IMR-90 (cell line): Measurements from ENCODE around the gene SINHCAF. TPM values are rescaled to one million over a fixed set of nuclear protein-coding genes. Genes with fewer than 3 reads are reported as not detected.

ENCODE experiments used
- ATAC-seq: fragments of 200-7000 bp; cut with Tn5 transposase; 2 replicates; pipeline ENCODE4 v1.9.1; 2020; ENCODE audit warnings: low read depth, mild to moderate bottlenecking, moderate library complexity
- BruUV-seq: library from RNA; stranded (reverse); fragments of 400-500 nt; replicated peaks from 2 replicates; lab custom pipeline; 2021; lab: Mats Ljungman, UMichigan
- CTCF ChIA-PET: fragments of 300-600 bp; formaldehyde crosslinking; extraction: SDS; loops from one replicate; lab custom pipeline; 2021; ENCODE audit warnings: antibody characterized with exemption; lab: Yijun Ruan, JAX
- POLR2A ChIA-PET: fragments of 300-600 bp; sonication (Branson Sonifier 250); formaldehyde crosslinking; loops from one replicate; lab custom pipeline; 2022; ENCODE audit warnings: antibody characterized with exemption; ENCODE audit not compliant: unreplicated experiment; lab: Charles Lee
- DNase-seq: peaks from one replicate; pipeline ENCODE4 v3.0.0; 2013
- H2AFZ ChIP-seq: replicated peaks from 2 replicates; pipeline ENCODE3; 2013; ENCODE audit warnings: low read length, mild to moderate bottlenecking; ENCODE audit not compliant: poor library complexity
- H2AK5ac ChIP-seq: 2 replicates; pipeline ENCODE4 v1.6.1; 2013; ENCODE audit warnings: low read depth, low read length, inconsistent platforms
- H2AK9ac ChIP-seq: replicated peaks from 2 replicates; pipeline ENCODE3; 2013; ENCODE audit warnings: mild to moderate bottlenecking, low read depth, low read length, moderate library complexity; ENCODE audit not compliant: poor library complexity
- H2BK120ac ChIP-seq: 2 replicates; pipeline ENCODE4 v1.6.1; 2013; ENCODE audit warnings: low read depth, low read length, inconsistent platforms
- H2BK15ac ChIP-seq: 3 replicates; pipeline ENCODE4 v1.6.1; 2013; ENCODE audit warnings: low read depth, low read length, inconsistent platforms
- H2BK20ac ChIP-seq: 2 replicates; pipeline ENCODE4 v1.6.1; 2013; ENCODE audit warnings: low read depth, mild to moderate bottlenecking, inconsistent platforms, low read length, moderate library complexity
- H2BK5ac ChIP-seq: 2 replicates; pipeline ENCODE4 v1.6.1; 2013; ENCODE audit warnings: mild to moderate bottlenecking, low read depth, low read length, inconsistent platforms; ENCODE audit not compliant: poor library complexity, severe bottlenecking
- H3K14ac ChIP-seq: replicated peaks from 2 replicates; pipeline ENCODE4 v1.6.1; 2013; ENCODE audit warnings: low read depth, low read length, inconsistent platforms
- H3K18ac ChIP-seq: 2 replicates; pipeline ENCODE4 v1.6.1; 2013; ENCODE audit warnings: low read depth, low read length, control low read depth
- H3K23ac ChIP-seq: 2 replicates; pipeline ENCODE4 v1.6.1; 2013; ENCODE audit warnings: low read depth, low read length, inconsistent platforms
- H3K27ac ChIP-seq: 2 replicates; pipeline ENCODE4 v1.5.1; 2013; ENCODE audit warnings: mild to moderate bottlenecking, control low read depth, low read length; ENCODE audit not compliant: insufficient read depth
- H3K27me3 ChIP-seq: 2 replicates; pipeline ENCODE4 v1.6.1; 2013; ENCODE audit warnings: low read length; ENCODE audit not compliant: control insufficient read depth, insufficient read depth
- H3K36me3 ChIP-seq: 2 replicates; pipeline ENCODE4 v1.6.1; 2013; ENCODE audit warnings: low read length, mixed read lengths; ENCODE audit not compliant: control insufficient read depth, insufficient read depth
- H3K4ac ChIP-seq: 2 replicates; pipeline ENCODE4 v1.6.1; 2013; ENCODE audit warnings: low read depth, low read length, inconsistent platforms
- H3K4me1 ChIP-seq: 2 replicates; pipeline ENCODE4 v1.6.1; 2013; ENCODE audit warnings: low read length, mixed read lengths; ENCODE audit not compliant: control insufficient read depth, insufficient read depth
- H3K4me2 ChIP-seq: 2 replicates; pipeline ENCODE4 v1.6.1; 2013; ENCODE audit warnings: low read depth, mild to moderate bottlenecking, control low read depth, low read length, moderate library complexity
- H3K4me3 ChIP-seq: 2 replicates; pipeline ENCODE4 v1.5.1; 2013; ENCODE audit warnings: low read depth, mild to moderate bottlenecking, control low read depth, low read length, moderate library complexity; ENCODE audit not compliant: insufficient read depth
- H3K56ac ChIP-seq: 2 replicates; pipeline ENCODE4 v1.6.1; 2013; ENCODE audit warnings: low read length, inconsistent platforms; ENCODE audit not compliant: insufficient read depth; ENCODE audit errors: extremely low read depth
- H3K79me1 ChIP-seq, 2 experiments: 2 replicates each; pipeline ENCODE4 v1.6.1; 2013; ENCODE audit warnings: low read length in 2 of 2, inconsistent platforms in 1 of 2, low read depth in 1 of 2
- H3K9ac ChIP-seq: 2 replicates; pipeline ENCODE4 v1.6.1; 2013; ENCODE audit warnings: low read depth, low read length, control low read depth
- H3K9me1 ChIP-seq: 2 replicates; pipeline ENCODE4 v1.6.1; 2013; ENCODE audit warnings: low read length, inconsistent platforms; ENCODE audit not compliant: insufficient read depth
- H3K9me3 ChIP-seq: 2 replicates; pipeline ENCODE4 v1.6.1; 2013; ENCODE audit warnings: low read length; ENCODE audit not compliant: control insufficient read depth, insufficient read depth
- H4K20me1 ChIP-seq: 2 replicates; pipeline ENCODE4 v1.6.1; 2013; ENCODE audit warnings: low read length, inconsistent platforms; ENCODE audit not compliant: insufficient read depth
- H4K5ac ChIP-seq: 2 replicates; pipeline ENCODE4 v1.6.1; 2013; ENCODE audit warnings: mild to moderate bottlenecking, low read depth, low read length, control low read depth
- H4K8ac ChIP-seq, 2 experiments: 2 replicates each; pipeline ENCODE4 v1.6.1; 2013; ENCODE audit warnings: low read depth in 2 of 2, low read length in 2 of 2, control low read depth in 1 of 2, inconsistent platforms in 1 of 2
- H4K91ac ChIP-seq: 2 replicates; pipeline ENCODE4 v1.6.1; 2013; ENCODE audit warnings: low read depth, low read length, inconsistent platforms; ENCODE audit not compliant: insufficient read depth
- BHLHE40 ChIP-seq: fragments of 150-350 bp; IDR thresholded peaks from 2 replicates; pipeline ENCODE4 v1.6.1; 2016; ENCODE audit warnings: mild to moderate bottlenecking, low read depth, low read length
- CEBPB ChIP-seq: IDR thresholded peaks from 2 replicates; pipeline ENCODE4 v1.6.1; 2012; ENCODE audit warnings: low read depth, low read length, improper control_type of control experiment
- CHD1 ChIP-seq: IDR thresholded peaks from 2 replicates; pipeline ENCODE4 v1.6.1; 2012; ENCODE audit warnings: low read depth, low read length, improper control_type of control experiment
- CTCF ChIP-seq: conservative IDR thresholded peaks from 2 replicates; pipeline ENCODE4 v1.5.1; 2012; ENCODE audit warnings: mild to moderate bottlenecking, low read depth, low read length, improper control_type of control experiment
- ELK1 ChIP-seq: fragments of 150-350 bp; IDR thresholded peaks from 2 replicates; pipeline ENCODE4 v1.6.1; 2016; ENCODE audit warnings: low read depth, mild to moderate bottlenecking, low read length, moderate library complexity, borderline replicate concordance
- FOS ChIP-seq: fragments of 150-350 bp; IDR thresholded peaks from 2 replicates; pipeline ENCODE4 v1.6.1; 2016; ENCODE audit warnings: low read depth, low read length
- MAFK ChIP-seq: IDR thresholded peaks from 2 replicates; pipeline ENCODE4 v1.6.1; 2012; ENCODE audit warnings: low read depth, low read length, improper control_type of control experiment
- MAZ ChIP-seq: IDR thresholded peaks from 2 replicates; pipeline ENCODE4 v1.6.1; 2012; ENCODE audit warnings: low read depth, mild to moderate bottlenecking, low read length, improper control_type of control experiment, moderate library complexity, borderline replicate concordance
- MXI1 ChIP-seq: IDR thresholded peaks from 2 replicates; pipeline ENCODE4 v1.6.1; 2012; ENCODE audit warnings: low read depth, mild to moderate bottlenecking, low read length, moderate library complexity, borderline replicate concordance
- NFE2L2 ChIP-seq: fragments of 150-350 bp; IDR thresholded peaks from 2 replicates; pipeline ENCODE4 v1.6.1; 2016; ENCODE audit warnings: low read depth, mild to moderate bottlenecking, low read length
- POLR2A ChIP-seq: IDR thresholded peaks from 2 replicates; pipeline ENCODE4 v1.6.1; 2012; ENCODE audit warnings: mild to moderate bottlenecking, low read depth, low read length
- RAD21 ChIP-seq: IDR thresholded peaks from 2 replicates; pipeline ENCODE4 v1.6.1; 2012; ENCODE audit warnings: low read length, improper control_type of control experiment
- RCOR1 ChIP-seq: IDR thresholded peaks from 2 replicates; pipeline ENCODE4 v1.6.1; 2012; ENCODE audit warnings: mild to moderate bottlenecking, low read length, improper control_type of control experiment; ENCODE audit not compliant: insufficient replicate concordance
- RFX5 ChIP-seq: IDR thresholded peaks from 2 replicates; pipeline ENCODE4 v1.8.0; 2012; ENCODE audit warnings: low read depth, mild to moderate bottlenecking, low read length, moderate library complexity
- SMC3 ChIP-seq: fragments of 150-350 bp; IDR thresholded peaks from 2 replicates; pipeline ENCODE4 v1.6.1; 2016; ENCODE audit warnings: low read depth, mild to moderate bottlenecking, antibody characterized with exemption, low read length, moderate library complexity
- USF2 ChIP-seq: fragments of 150-350 bp; IDR thresholded peaks from 2 replicates; pipeline ENCODE4 v1.6.1; 2017; ENCODE audit warnings: mild to moderate bottlenecking, antibody characterized with exemption, low read length, low read depth
- WGBS, 2 experiments: methylation state at CpG; one replicate each; pipeline versions ENCODE4 v1.1.5 to v1.1.7; 2013; ENCODE audit warnings: missing lambda C conversion rate in 2 of 2; ENCODE audit not compliant: insufficient read length in 1 of 2; ENCODE audit errors: extremely low coverage in 2 of 2; 5-methylcytosine and 5-hydroxymethylcytosine counted together
- dilution Hi-C: fragments of 300-500 bp; cut with HindIII; formaldehyde crosslinking; loops from one replicate; pipeline ENCODE4 v1.14.3; 2018; ENCODE audit warnings: low sequenced_read_pairs; ENCODE audit not compliant: unreplicated experiment
- in situ Hi-C: fragments of 300-500 bp; cut with MboI; formaldehyde crosslinking; loops from 3 replicates; pipeline ENCODE4 v1.14.3; 2019; ENCODE audit warnings: low sequenced_read_pairs, inconsistent platforms, mixed read lengths
- intact Hi-C: fragments of 100-400 bp; cut with micrococcal nuclease; formaldehyde crosslinking; loops from 2 replicates; pipeline ENCODE4 v1.10.0; 2022
- polyA plus RNA-seq, 3 experiments: library from polyadenylated mRNA; depleted of rRNA; stranded (reverse); fragments of >200 nt; gene quantifications; 2 replicates each; pipeline ENCODE4 v1.2.3, GENCODE V29; 2012; ENCODE audit warnings: low replicate concordance in 1 of 3
- total RNA-seq: library from RNA; depleted of rRNA; stranded (reverse); fragments of >200 nt; gene quantifications from 2 replicates; pipeline ENCODE4 v1.2.3, GENCODE V29; 2012

The SINHCAF gene
- total and polyA plus RNA-seq, 2 of the 4 experiments (the other 2 are of a cell fraction), result 21.6 to 30.8 TPM

GRCh38 chr12:31309279-31309678 is 16.7 kb downstream of the SINHCAF start:
- Histone ChIP-seq H3K4me1 (no peaks in the 10 kb centered on the region), H3K56ac (no peak overlapping the region), H2BK5ac (no peak overlapping the region), H3K9ac (no peak overlapping the region), H3K18ac (no peak overlapping the region), H3K79me1 (peaks cover 45 to 79% of the 10 kb centered on the region in 2 experiments), H3K23ac (no peak overlapping the region), H4K5ac (no peak overlapping the region), H3K4me3 (no peak overlapping the region), H3K4me2 (no peak overlapping the region), H2AK9ac (no peak overlapping the region), H2BK120ac (no peak overlapping the region), H3K9me3 (no peaks in the 10 kb centered on the region), H4K91ac (no peak overlapping the region), H3K36me3 (peaks cover 5% of the 10 kb centered on the region; the same call in 1 of the 2 replicates), H4K20me1 (peaks cover 55% of the 10 kb centered on the region), H3K9me1 (peaks cover 13% of the 10 kb centered on the region), H3K4ac (no peak overlapping the region), H2BK20ac (no peak overlapping the region), H4K8ac (no peak overlapping the region), H2AFZ (no peak overlapping the region), H3K14ac (no peak overlapping the region), H3K27ac (no peak overlapping the region), H2AK5ac (no peak overlapping the region), H2BK15ac (no peak overlapping the region), H3K27me3 (no peaks in the 10 kb centered on the region)
- ChIA-PET POLR2A (no interaction called here), CTCF (no interaction called here)
- in situ Hi-C loops, result no loop called here
- intact Hi-C loops, result no loop called here
- dilution Hi-C loops, result no loop called here
- no peak for DNase-seq
- no CpG with 5 or more reads among the region's 1 CpG for WGBS, 2 experiments
- TF ChIP-seq BHLHE40 (no peak), MAFK (no peak), CHD1 (no peak), ELK1 (no peak), NFE2L2 (no peak), RAD21 (no peak), USF2 (no peak), RCOR1 (no peak), CTCF (no peak), POLR2A (no peak), RFX5 (no peak), FOS (no peak), MAZ (no peak), SMC3 (no peak), MXI1 (no peak), CEBPB (no peak)
- no peak for ATAC-seq
- no TSS peak for BruUV-seq
